CD4-positive, alpha-beta T cell treated with Interleukin-2 at 100 ng/mL for 4 hours (primary cell): Measurements from ENCODE around the gene TRIM24.
"Not testable (repeated sequence)": the region's sequence is repeated elsewhere in the genome, so short reads cannot be mapped to it uniquely, and the experiment has no call there.

Experiments
- DNase-seq: peaks from one replicate; pipeline ENCODE4 v3.0.0-alpha.2; 2020; ENCODE audit warnings: low spot score

The TRIM24 gene

GRCh38 chr7:138460176-138460648, at the start of gene TRIM24:
TSS of gene TRIM24 (plus strand) at chr7:138460259. CDS start at chr7:138460549, 290 bp downstream.
- no peak for DNase-seq

GRCh38 chr7:138412077-138412476, 48.0 kb upstream of the TRIM24 start:
- not testable (repeated sequence) for DNase-seq

GRCh38 chr7:138412921-138413320, 47.1 kb upstream of the TRIM24 start:
- not testable (repeated sequence) for DNase-seq

GRCh38 chr7:138417078-138417700, 42.9 kb upstream of the TRIM24 start:
- no peak for DNase-seq

DNA sequence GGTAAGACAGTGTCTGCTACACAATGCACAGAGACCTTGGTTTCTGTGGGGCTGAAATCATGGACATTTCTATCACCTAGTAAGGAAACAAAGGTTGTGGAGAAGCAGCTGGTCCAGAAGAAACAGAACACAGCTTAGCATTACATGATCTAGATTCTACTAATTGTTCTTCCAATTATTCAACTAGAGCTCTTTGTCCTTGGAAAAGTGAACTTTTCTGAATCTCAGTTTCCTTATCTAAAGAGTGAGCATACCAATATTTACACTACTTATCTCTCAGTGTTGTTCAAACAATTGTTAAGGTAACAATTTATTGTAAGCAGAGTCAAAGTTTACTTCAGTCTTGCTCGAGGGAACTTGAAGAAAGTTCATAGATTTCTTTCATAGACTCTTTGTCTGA, 42.3 kb upstream of the TRIM24 start:
- DNase-seq = no peak

DNA sequence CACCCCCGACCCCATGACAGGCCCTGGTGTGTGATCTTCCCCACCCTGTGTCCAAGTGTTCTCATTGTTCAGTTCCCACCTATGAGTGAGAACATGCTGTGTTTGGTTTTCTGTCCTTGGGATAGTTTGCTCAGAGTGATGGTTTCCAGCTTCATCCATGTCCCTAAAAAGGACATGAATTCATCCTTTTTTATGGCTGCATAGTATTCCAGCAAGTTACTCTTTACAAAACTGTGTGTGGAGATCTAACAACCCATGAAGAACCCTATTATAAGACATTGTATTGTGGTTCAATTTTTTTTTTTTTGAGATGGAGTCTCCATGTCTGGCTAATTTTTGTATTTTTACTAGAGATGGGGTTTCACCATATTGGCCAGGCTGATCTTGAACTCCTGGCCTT, 41.7 kb upstream of the TRIM24 start:
- not testable (repeated sequence) for DNase-seq

DNA sequence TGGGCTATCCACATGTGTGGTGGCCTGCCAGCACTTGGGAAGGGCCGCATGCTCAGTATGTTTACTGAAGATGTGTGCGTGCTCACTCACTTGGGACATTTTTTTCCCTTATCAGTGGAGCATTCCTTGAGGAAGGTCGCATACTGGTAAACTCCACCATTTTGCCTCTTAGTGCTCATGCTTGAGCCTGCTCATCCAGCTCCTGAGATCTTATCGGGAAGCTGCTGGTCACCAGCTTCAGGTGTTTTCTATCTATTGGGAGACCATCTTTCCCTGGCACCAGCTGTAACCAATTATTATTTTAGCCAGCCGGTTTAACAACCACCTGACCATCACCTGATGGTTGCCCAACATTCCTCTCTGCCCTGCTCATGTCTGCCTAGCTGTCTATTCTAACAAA, 35.0 kb upstream of the TRIM24 start:
- DNase-seq = no peak

- no peak for DNase-seq
Observed at GRCh38 chr7:138429577-138430250, 30.3 kb upstream of the TRIM24 start.

DNA sequence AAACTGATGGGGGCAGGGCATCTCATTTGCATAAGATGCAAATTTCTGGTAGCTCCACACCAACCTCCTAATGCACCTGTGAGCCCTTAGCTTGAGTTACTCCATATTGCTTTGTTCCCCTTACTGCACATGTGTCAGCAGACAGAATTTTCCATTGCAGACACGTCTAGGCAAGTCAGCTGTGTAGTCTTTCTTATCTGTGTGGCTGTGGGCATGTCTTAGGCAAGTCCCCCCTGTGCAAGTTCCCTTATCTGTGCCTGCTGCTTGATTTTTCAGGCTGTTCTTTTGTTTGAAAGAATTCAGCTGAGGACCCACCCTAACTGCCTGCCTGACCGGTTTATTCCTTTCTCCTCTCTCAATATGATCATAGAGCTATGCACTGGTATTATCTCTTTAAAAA, 28.5 kb upstream of the TRIM24 start:
- DNase-seq = no peak

DNA sequence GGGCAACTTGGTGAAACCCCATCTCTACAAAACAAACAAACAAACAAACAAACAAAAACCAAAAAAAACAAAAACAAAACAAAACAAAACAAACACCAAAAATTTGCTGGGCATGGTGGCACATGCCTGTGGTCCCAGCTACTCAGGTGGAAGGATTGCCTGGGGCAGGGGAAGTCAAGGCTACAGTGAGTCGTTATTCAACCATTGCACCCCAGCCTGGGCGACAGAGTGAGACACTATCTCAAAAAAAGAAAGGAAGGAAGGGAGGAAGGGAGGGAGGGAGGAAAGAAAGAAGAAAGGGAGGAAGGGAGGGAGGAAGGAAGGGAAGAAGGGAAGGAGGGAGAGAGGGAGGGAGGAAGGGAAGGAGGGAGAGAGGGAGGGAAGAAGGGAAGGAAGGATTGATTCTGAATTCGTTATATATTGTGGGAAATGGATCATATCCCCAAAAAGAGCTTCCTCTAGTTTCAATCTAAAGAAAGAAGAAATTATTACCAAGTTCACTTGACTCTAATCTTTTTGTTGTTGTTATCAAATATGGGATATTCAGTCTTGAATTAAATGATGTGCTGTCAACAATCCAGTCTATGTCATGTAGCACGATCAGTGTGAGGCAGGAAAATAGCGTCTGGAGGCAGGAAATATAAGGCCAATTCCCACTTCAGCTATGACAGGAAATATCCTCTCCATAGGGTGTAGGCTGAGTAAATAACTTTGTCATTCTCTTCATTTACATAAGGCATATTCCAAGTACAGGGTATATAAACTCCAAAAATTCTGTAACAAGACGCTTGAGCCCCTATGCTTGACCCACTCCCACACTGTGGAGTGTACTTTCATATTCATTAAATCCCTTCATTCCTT, 26.2 kb upstream of the TRIM24 start:
- no peak for DNase-seq

DNA sequence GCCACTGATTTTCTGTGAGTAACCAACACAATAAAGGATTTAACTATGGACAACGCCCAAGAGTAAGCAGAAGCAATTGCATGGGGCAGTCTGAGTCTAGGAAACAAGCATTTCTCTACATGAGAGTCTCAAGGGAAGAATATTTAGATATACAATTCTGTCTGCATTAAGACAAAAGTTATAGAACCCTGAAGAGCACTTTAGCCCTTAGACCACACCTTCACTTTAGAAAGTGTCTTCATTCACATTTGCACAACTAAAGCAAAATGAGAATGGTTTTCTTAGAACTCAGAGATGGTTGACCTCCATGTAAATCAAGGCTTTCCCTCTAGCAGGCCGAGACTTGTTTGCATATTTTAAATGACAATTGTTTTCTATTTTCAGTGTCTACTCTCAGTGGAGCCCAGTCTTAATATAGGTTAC, 25.5 kb upstream of the TRIM24 start:
- no peak for DNase-seq

DNA sequence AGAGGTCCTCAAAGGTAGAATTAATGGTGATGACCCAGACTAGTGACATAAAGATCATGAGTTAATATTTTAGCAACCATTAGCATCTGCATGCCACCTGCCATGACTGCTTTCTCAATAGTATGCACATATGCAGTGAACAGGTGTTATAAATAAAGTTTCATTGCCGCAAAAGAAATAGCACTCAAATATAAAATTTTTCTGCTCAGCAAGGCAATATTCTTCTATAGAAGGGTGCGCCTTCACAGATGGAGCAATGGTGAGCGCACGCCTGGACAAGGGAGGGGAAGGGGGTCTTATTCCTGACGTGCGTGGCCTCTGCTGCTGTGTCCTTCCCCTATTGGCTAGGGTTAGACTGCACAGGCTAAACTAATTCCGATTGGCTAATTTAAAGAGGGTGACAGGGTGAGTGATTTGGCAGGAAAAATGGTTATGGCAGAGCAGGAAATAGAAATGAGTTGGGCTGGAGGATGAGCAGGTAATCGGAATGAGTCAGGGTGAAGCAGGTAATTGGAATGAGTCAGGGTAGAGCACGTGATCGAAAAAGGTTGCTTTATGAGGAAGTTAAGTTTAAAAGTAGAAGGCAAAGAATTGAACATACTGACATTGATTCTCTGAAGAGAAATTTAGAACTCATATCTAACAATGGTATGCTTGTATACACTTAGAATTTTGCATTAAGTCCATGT, 24.7 kb upstream of the TRIM24 start:
- DNase-seq = no peak

GRCh38 chr7:138436388-138436787, 23.7 kb upstream of the TRIM24 start:
- DNase-seq = no peak

DNA sequence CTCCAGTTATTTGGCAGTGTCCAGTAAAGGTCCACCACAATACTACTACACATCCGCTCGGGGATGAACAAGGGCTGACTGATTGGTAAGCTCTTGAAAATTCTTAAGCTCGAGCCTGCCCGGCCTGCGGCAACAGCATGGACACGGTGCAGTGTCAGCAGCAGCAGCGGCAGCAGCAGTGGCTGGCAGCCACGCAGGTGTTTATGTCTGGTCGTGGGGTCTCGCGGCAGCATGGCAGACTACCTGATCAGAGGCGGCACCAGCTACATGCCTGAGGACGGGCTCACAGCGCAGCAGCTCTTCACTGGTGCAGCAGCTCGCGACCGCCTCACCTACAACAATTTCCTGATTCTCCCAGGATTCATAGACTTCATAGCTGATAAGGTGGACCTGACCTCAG, 19.6 kb upstream of the TRIM24 start:
- no peak for DNase-seq

DNA sequence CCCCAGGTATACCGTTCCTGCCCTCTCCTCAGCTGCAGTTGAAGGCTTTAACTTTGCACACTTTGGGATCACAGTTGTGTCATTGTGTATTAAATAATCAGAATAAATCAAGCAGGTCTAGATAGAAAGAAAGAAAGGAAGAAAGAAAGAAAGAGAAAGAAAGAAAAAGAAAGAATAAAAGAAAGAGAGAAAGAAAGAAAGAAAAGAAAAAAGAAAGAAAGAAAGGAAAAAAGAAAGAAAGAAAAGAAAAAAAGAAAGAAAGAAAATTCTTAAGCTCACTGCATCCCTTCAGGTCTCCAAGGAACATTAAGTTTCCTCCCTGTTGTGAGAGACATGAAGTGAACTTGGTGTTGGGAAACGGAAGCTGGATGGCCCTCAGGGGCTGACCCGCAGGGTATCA, 17.2 kb upstream of the TRIM24 start:
- DNase-seq = no peak

GRCh38 chr7:138449580-138449979, 10.5 kb upstream of the TRIM24 start:
- DNase-seq = peak; percentile 40

DNA sequence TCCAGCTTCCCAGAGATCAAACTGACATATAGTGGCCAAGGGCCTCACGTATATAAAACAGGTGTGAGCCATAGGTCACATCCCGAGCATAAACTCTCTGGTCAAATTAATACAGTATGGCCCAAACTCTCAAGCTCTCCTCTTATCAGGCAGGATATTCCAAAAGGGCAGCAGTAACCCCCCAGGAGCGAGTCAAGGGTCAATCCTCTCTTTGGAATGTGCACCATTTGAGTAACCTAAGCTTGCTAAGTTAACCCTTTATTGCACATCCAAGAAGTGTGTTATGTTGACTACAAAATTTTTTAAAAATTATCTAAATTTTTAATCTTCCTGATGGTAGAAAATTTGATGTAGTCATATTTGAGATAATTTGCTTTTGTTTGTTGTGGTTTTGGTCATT, 4.5 kb upstream of the TRIM24 start:
- no peak for DNase-seq

DNA sequence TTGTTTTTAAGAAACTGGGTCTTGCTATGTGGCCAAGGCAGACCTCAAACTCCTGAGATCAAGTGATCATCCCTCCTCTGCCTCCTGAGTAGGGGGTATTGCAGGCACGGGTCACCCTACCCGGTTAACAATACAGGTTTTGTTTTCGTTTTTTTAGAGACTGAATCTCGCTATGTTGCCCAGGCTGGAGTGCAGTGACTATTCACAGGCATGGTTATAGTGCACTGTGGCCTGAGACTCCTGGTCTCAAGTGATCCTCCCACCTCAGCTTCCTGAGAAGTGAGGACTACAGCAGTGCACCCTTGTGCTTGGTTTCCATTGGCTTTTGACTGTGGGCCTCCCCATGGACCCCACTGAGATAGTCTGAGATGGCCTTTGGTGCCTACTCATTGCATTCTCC, 3.8 kb upstream of the TRIM24 start:
- no peak for DNase-seq

GRCh38 chr7:138458576-138459412, 1.3 kb upstream of the TRIM24 start:
- DNase-seq = no peak

GRCh38 chr7:138459413-138460175, 465 bp upstream of the TRIM24 start:
- DNase-seq = peak; percentile 98
